Muscle layer of duodenum (tissue), 2 donors: Measurements from ENCODE around the gene ADAMTS20.

Source experiments
- H3K27ac ChIP-seq: one replicate; pipeline ENCODE4 v1.7.0; 2013; ENCODE audit warnings: mild to moderate bottlenecking, low read length
- H3K27me3 ChIP-seq: one replicate; pipeline ENCODE4 v1.7.0; 2013; ENCODE audit warnings: low read depth, mild to moderate bottlenecking, control low read depth, low read length
- H3K36me3 ChIP-seq, 2 donors: one replicate each; pipeline ENCODE4 v1.7.0; 2013; ENCODE audit warnings: low read length in 2 of 2, control low read depth in 1 of 2, mild to moderate bottlenecking in 1 of 2; ENCODE audit not compliant: insufficient read depth in 2 of 2, control insufficient read depth in 1 of 2
- H3K4me1 ChIP-seq, 2 donors: one replicate each; pipeline ENCODE4 v1.7.0; 2013; ENCODE audit warnings: low read length in 2 of 2, mild to moderate bottlenecking in 2 of 2, control low read depth in 1 of 2, moderate library complexity in 1 of 2; ENCODE audit not compliant: insufficient read depth in 2 of 2, control insufficient read depth in 1 of 2
- H3K4me3 ChIP-seq, 2 donors: one replicate each; pipeline ENCODE4 v1.7.0; 2013; ENCODE audit warnings: low read length in 2 of 2, low read depth in 1 of 2, mild to moderate bottlenecking in 1 of 2
- H3K9me3 ChIP-seq, 2 donors: one replicate each; pipeline ENCODE4 v1.7.0; 2013; ENCODE audit warnings: low read length in 2 of 2, control low read depth in 1 of 2, mild to moderate bottlenecking in 1 of 2; ENCODE audit not compliant: control insufficient read depth in 1 of 2
- donor health status: healthy.

ADAMTS20 gene

DNA sequence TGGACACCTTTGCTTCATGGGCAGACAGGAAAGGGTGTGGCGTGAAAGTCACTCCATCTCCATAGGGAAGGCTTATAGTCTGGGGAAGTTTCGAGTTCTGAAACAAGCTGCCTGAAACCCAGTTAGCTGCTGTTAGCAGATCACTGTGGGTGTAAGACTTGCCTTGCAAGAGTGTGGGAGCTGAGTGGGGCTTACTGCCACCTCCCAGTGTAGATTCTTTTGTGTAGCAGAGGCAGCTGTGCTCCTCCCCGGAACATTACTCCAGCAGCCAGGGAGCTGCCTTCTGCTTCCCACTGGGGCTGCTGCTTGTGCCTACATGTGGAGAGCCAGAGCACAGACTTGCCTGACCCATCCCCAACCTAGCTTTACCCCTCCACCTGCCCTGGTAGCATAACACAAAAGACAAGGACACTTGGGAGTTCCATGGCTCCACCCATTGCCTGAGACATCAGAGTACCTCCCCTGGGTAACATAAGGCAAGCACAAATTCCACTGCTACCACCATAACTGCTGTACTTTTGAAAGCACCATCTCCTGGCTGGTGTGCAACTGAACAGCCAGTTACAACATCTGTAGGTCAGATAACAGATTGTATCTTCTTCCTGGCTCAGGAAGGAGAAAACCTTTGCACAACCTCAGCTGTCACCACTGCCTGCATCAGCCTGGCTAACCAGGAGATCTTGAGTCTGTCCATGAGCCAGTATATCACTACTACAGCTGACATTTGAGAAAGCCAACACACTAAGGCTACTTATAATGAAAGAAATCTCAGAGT, 69.5 kb downstream of the ADAMTS20 start:
- Histone ChIP-seq H3K36me3 (no peaks in the 10 kb centered on the region), H3K27me3 (no peaks in the 10 kb centered on the region), H3K4me3 (no peak overlapping the region), H3K4me1 (no peaks in the 10 kb centered on the region), H3K9me3 (no peaks in the 10 kb centered on the region), H3K27ac (no peak overlapping the region)

DNA sequence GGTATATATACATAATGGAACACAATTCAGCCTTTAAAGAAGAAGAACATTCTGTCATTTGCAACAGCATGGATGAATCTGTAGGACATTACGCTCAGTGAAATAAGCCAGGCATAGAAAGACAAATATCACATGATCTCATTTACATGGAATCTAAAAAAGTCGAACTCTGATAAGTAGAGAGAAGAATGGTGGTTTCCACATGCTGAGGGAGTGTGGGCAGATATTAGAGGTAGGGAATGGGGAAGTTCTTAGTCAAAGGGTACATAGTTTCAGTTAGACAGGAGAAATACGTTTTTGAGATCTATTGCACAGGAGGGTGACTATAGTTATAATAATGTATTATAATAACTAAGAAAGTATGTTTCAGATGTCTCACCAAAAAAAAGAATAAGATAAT, 71.4 kb downstream of the ADAMTS20 start:
- H3K36me3 ChIP-seq, result no peaks in the 10 kb centered on the region
- H3K4me1 ChIP-seq, result no peaks in the 10 kb centered on the region
- no peaks in the 10 kb centered on the region for H3K9me3 ChIP-seq
- no peak overlapping the region for H3K4me3 ChIP-seq
- H3K27ac ChIP-seq, result no peak overlapping the region
- H3K27me3 ChIP-seq, result no peaks in the 10 kb centered on the region

DNA sequence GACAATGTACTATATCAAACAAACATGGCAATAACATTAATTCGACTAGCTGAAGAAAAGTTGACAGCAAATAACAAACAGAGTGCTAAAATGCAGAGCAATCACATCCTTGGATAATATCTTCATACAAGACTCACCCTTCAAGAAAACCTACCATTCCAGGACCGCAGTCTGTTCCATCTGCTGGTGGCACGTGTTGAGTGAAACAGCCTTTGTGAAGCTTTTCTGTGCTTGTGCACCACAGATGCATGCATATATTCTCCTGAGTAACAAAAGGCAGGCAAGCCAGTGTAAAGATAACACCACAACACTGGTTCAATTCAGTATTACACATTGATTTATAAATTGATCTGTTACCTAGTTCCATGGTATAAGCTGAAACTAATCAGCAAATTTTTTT, 89.3 kb downstream of the ADAMTS20 start:
- no peak overlapping the region for H3K27ac ChIP-seq
- H3K27me3 ChIP-seq, result no peaks in the 10 kb centered on the region
- H3K36me3 ChIP-seq, result no peaks in the 10 kb centered on the region
- no peaks in the 10 kb centered on the region for H3K9me3 ChIP-seq
- H3K4me3 ChIP-seq, result no peak overlapping the region
- H3K4me1 ChIP-seq, result no peaks in the 10 kb centered on the region

DNA sequence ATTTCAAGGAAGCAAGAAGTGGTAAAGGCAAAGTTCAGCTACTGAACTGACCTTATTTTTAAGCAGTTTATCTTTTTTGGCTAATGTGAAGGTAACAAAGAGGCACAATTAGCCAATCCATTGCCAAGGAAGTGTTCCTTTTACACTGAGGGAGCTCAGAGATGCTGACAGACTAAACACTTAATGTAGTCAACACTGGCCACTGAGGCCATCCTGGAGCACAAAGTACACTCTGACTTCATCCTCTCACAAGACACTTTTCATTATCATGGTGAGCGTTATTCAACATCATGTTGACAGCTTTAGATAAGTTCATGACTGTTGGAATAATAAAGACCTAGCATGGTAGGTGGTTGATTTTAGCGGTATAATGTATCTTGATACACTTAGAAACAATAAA, 89.9 kb downstream of the ADAMTS20 start:
- no peaks in the 10 kb centered on the region for H3K36me3 ChIP-seq
- H3K27ac ChIP-seq, result no peak overlapping the region
- no peaks in the 10 kb centered on the region for H3K4me1 ChIP-seq
- no peak overlapping the region for H3K4me3 ChIP-seq
- no peaks in the 10 kb centered on the region for H3K9me3 ChIP-seq
- no peaks in the 10 kb centered on the region for H3K27me3 ChIP-seq

DNA sequence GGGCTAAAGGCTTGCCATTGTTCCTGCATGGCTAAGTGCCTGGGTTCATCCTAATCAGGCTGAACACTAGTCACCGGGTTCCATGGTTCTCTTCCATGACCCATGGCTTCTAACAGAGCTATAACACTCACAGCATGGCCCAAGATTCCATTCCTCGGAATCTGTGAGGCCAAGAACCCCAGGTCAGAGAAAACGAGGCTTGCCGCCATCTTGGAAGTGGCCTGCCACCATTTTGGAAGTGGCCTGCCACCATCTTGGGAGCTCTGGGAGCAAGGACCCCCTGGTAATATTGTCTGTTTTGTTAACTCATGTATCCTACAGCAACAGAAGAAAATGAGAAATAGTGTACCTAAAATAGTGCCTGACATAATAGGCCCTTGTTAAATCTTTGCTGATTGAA, 92.7 kb downstream of the ADAMTS20 start:
- Histone ChIP-seq H3K27me3 (no peaks in the 10 kb centered on the region), H3K4me1 (no peaks in the 10 kb centered on the region), H3K27ac (no peak overlapping the region), H3K4me3 (no peak overlapping the region), H3K9me3 (peaks cover 0 to 5% of the 10 kb centered on the region in 2 donors), H3K36me3 (no peaks in the 10 kb centered on the region)

GRCh38 chr12:43453761-43454160, 98.2 kb downstream of the ADAMTS20 start:
- Histone ChIP-seq H3K36me3 (no peaks in the 10 kb centered on the region), H3K4me3 (no peak overlapping the region), H3K9me3 (peaks cover 0 to 5% of the 10 kb centered on the region in 2 donors), H3K27me3 (no peaks in the 10 kb centered on the region), H3K27ac (no peak overlapping the region), H3K4me1 (no peaks in the 10 kb centered on the region)

GRCh38 chr12:43444940-43445564, 107.0 kb downstream of the ADAMTS20 start:
- Histone ChIP-seq H3K9me3 (no peaks in the 10 kb centered on the region), H3K27me3 (no peaks in the 10 kb centered on the region), H3K27ac (no peak overlapping the region), H3K4me3 (no peak overlapping the region), H3K36me3 (no peaks in the 10 kb centered on the region), H3K4me1 (no peaks in the 10 kb centered on the region)

- Histone ChIP-seq H3K27ac (no peak overlapping the region), H3K27me3 (no peaks in the 10 kb centered on the region), H3K36me3 (no peaks in the 10 kb centered on the region), H3K9me3 (no peaks in the 10 kb centered on the region), H3K4me1 (no peaks in the 10 kb centered on the region), H3K4me3 (no peak overlapping the region)
These were observed 115.4 kb downstream of the ADAMTS20 start for GRCh38 chr12:43436597-43436996.

GRCh38 chr12:43434614-43435013, 117.4 kb downstream of the ADAMTS20 start:
- Histone ChIP-seq H3K36me3 (no peaks in the 10 kb centered on the region), H3K4me1 (no peaks in the 10 kb centered on the region), H3K27ac (no peak overlapping the region), H3K9me3 (no peaks in the 10 kb centered on the region), H3K27me3 (no peaks in the 10 kb centered on the region), H3K4me3 (no peak overlapping the region)

DNA sequence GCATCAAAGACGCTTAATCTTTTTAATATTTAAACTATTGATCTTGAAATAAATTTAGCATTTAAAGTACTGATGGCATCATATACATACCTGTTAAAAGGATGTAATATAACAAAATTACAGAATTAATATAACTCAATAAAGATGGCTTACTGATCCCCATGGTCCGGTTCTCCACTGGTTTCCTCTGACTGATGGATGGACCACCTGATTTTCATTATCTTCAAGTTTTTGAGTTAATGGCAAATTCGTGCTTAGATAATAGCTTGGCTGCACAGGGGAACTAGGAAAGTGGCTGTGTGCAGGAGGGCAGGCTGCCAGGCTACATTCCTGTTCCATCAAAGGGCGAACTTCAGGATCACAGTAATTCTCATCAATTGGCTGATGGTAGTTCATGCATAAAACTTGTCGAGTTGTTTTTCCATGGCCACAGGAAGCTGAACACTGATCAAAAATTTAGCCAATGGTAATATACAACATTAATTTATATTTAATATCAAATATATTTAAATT, 123.9 kb downstream of the ADAMTS20 start:
- Histone ChIP-seq H3K4me1 (no peaks in the 10 kb centered on the region), H3K4me3 (no peak overlapping the region), H3K27me3 (no peaks in the 10 kb centered on the region), H3K36me3 (no peaks in the 10 kb centered on the region), H3K27ac (no peak overlapping the region), H3K9me3 (no peaks in the 10 kb centered on the region)

GRCh38 chr12:43425361-43425760, 126.6 kb downstream of the ADAMTS20 start:
- H3K4me3 ChIP-seq, result no peak overlapping the region
- no peaks in the 10 kb centered on the region for H3K27me3 ChIP-seq
- no peak overlapping the region for H3K27ac ChIP-seq
- no peaks in the 10 kb centered on the region for H3K36me3 ChIP-seq
- no peaks in the 10 kb centered on the region for H3K9me3 ChIP-seq
- no peaks in the 10 kb centered on the region for H3K4me1 ChIP-seq
